ENCODE results near the gene SPACA4.

Gene SPACA4

DNA sequence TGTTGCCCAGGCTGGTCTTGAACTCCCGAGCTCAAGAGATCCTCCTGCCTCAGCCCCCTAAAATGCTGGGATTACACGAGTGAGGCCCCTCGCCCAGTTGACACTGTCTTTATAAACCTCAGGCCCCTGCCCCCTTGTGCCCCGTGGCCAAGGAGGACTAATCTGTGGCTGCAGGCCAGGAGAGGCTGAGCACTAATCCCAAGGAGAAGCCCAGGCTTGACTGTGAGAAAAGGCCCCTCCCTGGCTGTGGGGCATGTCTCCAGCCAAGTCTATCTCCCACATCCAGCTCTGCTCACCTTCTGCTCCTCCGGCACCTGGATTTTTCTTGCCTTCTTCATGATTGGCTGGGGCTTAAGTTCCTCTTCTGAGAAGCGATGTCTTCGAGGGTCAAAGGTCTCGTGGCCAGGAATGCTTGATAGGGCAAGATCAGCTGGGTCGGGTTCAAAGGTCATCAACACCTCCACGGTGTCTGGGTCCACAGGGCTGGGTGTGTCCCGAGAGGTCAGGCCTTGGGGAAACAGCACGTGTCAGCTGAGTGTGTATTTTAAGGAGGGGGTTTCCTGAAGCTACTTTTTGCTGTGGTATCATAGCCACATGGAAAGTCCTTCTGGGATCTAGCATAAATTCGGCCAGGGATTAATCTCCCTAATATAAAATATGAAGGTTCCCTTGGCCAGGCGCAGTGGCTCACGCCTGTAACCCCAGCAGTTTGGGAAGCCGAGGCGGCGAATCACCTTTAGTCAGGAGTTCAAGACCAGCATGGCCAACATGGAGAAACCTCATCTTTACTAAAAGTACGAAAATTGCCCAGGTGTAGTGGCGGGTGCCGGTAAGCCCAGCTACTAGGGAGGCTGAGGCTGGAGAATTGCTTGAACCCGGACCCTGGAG, 26.9 kb downstream of the SPACA4 start:
- DNase-seq = no peak

DNA sequence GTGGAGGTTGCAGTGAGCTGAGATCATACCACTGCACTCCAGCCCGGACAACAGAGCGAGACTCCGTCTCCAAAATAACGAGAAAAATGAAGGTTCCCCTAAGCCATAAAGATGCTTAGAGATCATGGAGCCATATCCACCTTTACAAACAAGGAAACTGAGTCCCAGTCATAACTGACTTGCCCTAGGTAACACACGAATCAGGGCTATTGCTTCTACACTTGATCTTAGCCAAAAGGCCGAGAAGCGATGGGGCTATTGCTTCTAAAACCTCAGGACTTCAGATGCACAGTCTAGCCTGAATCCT, 27.4 kb downstream of the SPACA4 start:
- DNase-seq = no peak

DNA sequence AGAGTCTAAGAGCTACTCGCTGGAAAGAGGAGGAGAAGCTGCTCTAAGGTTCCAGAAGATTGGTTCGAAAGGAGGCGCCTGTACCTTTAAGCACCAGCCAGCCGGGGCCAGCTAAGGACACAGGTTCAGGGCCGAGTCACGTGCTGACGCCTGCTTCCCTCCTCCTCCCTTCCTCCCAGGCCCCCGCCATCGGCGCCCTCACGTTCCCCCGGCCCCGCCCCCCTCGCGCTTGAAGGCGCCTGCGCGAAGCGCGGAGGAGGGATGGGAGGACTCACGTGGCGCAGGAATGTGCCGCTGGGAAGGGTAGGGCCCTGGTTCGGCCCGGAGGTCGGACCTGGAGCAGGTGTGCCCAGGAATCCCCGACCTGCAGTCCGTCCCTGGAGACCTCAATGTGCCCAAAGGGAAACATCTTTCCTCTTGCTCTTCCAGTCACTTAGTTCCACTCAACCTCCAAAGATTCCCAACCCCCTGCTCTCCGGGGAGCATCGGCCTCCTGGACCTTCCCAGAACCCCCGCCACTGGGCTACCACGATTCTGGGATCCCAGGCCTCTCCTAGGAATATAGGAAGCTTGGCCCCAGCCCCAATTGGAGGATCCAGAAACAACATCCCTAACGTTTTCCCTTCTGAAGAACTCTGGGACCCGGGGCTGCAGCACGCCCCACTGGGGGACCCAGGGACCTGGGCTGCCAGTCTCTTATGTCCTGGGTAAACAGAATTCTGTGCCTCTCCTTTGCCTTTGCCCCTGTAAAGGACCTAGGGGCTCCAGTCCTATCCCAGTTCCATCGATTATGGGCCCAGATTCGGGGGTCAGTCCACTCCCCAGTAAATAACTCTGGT, 28.1 kb downstream of the SPACA4 start:
- peak; percentile 57 to 95 (median 90) for DNase-seq

DNA sequence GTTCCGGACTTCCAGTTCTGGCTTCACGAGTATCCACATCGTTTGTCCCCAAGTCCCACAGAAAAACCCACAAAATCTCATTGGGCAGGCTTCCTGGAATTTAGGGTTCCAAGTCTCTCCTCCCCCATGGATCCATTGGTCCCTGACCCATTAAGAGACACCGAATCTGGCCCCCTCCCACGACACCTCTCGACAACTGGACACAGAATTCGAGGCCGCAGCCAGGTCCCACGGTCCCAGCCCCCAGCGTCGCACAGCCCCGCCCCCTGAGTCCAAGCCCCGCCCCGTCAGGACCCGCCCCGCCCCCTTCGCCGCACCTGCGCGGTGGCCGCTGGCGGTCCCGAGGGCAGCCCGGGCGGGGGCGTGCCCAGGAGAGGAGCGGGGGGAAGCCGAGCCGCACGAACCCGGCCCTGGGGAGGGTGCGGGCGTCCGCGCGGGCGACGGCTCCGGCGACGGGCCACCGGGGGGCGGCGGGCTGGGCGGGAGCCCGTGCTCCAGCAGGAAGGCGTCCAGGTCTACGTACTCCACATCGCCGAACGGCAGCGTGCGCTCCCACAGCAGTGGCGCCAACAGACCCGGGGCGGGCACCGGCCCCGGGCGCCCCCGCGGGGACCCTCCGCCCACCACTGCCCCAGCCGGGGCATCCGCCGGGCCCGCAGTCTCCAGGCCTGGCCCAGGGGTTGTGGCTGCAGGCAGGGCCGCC, 28.9 kb downstream of the SPACA4 start:
- peak in 49 of 58 donors; percentile 10 to 74 (median 49) for DNase-seq

DNA sequence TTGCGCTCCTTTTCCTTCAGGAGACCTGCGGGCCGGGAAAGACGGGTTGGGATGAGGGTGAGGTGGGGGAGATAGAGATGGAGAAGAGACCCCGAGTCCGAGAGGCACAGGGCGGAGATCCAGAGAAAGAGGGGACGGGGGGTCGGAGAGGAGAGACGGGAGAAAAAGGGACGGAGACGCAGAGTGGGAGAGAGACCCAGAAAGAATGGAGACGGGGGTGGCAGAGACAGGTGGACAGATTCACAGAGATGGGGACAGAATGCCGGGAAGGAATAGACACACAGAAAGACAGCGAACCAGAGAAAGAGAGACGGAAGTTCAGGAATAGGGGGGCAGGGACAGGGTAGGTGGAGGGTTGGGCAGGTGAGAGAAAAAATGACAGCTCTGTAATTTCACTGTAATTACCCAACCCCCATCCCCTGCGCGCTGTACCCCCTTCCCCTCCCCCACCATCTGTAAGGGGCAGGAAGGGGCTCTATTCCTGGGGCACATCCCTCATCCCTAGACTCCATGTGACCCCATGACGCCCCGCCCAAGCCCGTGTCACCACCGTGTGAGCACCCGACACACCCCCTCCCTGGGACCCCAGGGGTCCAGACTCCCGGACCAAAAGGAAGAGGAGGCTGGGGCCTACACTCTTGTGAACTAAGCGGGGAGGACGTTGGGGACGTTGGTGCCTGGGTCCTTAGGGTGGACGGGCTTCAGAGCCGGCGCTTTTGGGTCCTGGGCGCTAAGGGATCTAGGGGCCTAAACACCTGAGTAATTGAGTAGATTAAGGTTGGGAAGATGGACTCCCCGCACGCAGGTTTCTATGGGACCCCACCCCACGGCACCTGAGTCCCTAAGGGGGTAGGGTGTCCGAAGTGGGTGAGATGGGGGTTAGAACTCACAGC, 29.7 kb downstream of the SPACA4 start:
- peak in 28 of 58 donors; percentile 15 to 65 (median 45) for DNase-seq

DNA sequence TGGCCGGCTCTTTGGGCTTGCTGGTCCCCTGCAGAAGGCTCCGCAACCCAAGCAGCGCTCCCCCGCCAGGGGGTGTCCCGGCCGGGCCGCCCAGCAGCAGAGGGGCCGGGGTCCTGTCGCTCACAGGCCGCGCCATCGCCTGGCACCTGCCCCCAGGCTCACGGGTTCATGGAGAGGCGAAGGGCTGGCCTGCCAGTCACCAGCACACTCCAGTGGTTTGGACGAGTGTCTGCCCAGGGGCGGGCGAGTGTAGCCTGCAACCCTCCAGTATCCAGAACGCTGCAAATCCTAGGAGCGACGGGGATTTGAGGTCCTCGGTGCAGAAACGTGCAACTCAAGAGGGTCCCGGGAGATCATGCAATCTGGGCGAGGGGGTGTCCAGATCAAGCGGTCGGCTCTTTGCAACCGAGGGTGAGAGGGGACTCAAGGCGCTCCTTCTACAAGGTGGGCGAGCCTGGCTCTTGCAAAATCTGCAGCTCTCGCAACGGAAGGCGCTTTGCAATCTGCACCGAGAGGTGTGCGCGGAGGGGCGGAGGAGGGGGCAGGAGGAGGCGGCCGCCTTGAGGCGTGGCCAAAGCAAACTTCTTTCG, 30.4 kb downstream of the SPACA4 start, which contains the start of gene DBP:
DBP (minus strand) TSS at position 521 of the 590 bp plus-strand sequence; CDS start at position 136, 385 bp downstream.
- peak in 19 of 58 donors; percentile 60 to 85 (median 70) for DNase-seq

DNA sequence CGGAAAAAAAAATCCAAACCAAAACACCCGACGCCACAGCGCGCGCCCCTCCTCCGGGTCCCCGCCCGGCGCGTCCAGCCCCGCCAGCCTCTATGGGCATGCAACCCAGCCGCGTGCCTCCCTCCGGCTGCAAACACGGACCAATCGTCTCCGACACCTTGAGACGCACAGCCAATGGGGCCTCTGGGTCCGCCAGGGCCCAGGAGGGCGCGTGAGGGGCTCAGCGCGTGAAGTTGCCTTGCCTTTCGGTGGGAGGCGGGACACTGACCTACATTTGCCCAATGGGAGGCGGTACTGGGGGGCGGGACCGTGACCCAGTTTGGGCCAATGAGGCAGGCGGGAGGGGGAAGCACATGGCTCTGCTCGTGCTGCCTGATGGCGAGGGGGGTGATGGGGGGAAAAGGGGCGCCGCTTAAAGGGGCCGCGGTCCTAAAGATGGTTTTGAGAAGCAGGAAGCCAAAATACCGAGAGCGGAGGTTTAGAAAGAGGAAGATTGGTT, 31.0 kb downstream of the SPACA4 start:
- DNase-seq = peak; percentile 87 to 100 (median 99)

DNA sequence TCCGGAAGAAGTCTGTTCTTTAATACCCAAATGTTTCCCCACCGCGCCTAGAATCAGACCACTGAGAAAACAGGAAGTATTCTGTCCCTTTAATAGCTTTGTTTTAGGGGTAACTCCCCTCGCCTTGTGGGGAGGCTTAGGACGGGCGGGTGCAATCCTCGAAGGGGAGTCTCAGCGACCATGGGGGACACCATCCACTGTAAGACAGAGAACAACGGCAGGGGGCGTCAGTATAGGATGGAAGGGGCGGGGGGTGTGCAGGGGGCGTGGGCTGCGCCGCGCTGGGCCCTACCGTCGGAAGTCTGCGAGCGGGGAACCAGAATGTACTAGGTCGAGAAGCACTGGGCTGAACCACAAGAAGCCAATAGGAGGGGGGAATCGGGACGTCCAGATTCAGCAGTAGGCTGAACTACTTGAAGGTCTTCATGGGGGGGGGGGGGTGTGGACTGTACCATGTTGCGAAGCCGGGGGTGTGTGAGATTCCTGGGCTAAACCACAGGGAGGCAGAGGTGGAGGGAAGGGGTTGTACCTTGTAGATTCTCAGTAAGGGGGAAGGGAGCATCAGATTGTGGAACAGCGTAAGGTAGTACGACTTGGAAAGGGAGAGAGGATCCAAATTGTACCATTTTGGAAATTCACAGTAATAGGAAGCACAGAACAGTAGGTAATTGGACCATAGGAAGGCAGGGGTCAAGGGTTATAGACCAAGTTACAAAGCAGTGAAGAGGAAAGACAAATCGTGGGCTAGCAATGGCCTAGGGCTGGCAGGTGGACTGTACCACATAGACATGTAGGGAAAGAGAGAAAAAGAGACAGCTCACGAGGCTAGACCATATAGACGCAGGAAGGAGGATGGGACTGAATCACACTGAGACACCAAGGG, 31.6 kb downstream of the SPACA4 start:
- peak; percentile 34 to 93 (median 84) for DNase-seq

DNA sequence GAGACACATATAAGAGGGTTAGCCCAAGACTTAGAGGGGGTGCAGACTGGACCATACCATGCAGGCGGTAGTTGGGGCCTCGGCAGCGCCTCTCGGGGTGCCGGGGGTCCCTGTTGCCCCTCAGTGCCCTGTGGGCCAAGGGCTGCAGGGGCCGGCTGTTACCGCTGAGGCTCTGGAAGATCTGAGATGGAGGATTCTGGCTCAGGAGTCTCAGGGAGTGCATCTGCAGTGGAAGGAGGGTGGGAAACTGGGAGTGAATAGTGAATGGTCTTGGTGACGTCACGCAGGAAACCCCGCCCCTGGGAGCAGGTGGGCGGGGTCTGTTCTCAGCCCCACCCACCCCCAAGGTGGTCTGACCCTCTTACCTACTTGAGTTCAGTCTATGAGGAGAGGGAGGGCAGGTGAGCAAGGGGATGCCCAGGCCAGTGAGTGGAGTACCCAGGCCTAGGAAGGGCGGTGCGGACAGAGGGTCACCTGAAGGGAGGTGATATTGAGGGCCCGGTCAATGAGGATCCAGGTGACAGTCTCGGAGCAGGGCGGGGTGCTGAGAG, 32.4 kb downstream of the SPACA4 start:
- DNase-seq = peak in 7 of 58 donors; percentile 9 to 44 (median 31)

DNA sequence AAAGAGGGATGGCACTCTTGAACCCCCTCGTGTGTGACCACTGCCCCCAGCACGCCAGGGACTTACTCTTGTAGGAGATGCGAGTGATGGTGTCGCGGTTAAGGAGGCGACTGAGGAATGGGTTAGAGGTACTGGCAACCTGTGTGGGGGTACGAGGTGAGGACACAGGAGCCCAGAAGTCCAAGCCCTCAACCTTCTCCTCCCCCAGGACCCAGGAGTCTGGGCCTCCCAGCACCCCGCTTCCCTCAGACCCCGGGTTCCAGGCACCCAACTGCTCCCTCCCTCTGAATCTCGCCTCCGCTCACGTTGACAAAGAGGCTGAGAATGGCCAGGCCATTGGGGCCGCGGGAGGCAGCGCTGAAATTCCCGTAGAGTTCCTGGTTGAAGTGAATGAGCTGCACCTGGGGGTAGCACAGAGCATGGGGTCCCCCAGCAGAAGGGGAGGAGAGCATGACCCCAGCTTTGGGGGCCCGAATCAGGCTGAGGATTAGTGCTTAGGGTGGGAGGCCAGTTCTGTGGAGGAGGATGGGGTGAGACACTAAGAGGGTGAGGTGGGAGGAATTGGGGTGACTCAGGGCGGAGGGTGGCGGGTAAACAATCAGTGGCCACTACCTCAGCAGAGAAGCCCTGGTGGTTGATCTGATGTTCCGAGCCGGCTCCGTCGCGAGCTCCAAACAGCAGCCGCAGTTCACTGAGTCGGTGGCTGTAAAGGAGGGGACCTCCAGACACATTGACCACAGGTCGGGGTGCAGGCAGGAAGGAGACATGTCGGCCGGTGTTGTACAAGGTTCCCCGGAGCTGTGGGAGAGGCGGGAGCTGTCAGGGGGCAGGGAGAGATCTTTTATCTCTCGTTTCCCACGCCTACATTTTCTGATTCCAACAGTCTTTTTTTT, 33.2 kb downstream of the SPACA4 start:
- no peak for DNase-seq

DNA sequence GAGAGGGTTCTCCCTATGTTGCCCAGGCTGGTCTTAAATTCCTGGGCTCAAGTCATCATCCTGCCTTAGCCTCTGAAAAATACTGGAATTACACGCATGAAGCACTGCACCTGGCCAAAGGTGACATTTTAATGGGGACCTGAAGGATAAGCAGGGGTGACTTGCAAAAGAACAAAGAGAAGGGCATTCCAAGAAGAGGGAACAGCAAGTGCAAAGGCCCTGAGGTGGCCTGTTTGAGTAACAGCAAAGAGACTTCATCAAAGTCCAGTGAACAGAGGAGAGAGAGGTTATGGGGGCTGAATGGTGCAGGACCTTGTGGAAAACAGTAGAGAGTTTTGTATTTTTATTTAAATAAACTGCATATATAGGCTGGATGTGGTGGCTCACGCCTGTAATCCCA, 35.3 kb downstream of the SPACA4 start:
- DNase-seq = no peak

DNA sequence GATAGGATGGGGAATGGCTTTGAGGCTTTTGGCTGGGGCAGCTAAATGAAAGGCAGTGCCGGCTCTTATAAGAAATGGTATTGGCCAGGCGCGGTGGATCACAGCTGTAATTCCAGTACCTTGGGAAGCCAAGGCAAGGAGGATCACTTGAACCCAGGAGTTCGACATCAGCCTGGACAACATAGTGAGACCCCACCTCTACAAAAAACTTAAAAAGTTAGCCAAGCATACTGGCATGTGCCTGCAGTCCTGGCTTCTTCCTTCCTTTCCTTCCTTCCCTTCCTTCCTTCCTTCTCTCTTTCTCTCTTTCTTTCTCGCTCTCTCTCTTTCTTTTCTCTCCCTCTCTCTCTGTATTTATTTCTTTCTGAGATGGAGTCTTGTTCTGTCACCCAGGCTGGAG, 36.3 kb downstream of the SPACA4 start:
- DNase-seq = no peak

DNA sequence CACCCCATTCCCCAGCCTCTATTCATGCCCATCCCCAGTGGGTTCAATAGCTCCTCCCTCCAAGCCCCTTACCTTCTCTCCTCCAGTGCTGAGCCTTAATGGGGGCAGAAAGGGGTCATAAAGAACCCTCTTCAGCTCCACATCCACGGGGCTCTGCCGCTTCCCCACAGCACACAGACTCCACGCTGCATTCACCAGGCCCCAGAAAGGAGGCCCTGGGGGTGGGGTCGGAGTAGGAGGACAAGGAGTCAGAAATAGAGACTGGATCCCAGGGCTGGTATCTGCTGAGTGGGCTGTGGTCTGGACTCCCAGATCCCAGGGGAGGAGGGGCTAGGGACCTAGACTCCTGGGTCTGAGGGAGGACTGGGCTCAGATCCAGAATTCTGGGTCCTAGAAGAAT, 37.8 kb downstream of the SPACA4 start:
- no peak for DNase-seq

DNA sequence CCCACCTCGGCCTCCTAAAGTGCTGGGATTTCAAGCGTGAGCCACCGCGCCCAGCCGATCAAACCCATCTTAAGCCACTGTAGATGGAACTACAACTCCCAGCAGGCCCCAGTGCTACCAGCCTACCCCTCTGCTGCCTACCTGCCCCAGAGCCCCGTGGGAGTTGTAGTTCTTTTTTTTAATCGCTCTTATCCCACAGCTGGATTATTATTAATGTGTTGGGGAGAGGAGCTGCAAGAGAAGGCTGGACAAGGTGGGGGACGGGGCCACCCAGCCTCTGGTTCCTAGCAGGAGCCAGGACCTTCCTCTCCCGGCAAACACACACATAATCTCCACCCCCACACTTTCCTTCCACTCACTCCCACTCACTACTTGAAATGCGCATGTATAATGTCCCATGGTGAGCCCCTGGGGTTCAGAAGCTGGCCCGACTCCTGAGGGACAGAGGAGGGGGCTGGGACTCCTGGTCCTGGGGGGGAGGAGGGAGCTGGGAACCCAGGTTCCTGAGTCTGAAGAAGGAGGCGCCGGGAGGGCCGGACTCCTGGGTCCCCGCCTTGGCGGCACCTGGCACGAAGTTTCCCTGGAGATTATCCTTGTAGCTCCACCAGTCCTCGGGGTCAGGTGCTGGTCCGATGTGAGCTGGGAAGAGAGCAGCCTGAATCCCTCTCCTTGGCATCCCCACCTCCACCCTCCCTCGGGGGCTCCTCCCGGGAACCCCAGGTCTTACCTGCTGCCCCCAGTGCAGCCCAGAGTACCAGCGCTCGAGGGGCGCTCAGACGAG, 38.5 kb downstream of the SPACA4 start:
- DNase-seq = peak in 56 of 58 donors; percentile 24 to 87 (median 70)

DNA sequence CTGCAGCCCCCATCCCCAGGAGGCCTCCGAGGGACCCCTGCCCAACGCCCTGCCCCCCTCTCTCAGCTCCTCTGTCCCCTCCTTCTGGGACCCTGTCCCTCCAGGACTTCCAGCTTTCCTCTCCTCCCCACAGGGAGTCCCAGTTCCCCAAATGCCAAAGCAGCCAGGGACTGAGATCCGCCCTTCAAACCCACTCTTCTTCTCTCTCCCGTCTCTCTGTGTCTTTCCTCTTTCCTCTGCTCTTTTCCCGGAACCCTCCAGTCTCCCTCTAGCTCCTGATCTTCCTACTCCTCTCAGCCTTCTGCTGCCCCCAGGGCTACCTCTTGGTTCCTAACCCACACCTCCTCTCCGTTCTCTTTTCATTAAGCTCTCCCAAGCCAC, 39.1 kb downstream of the SPACA4 start:
- DNase-seq = peak in 2 of 58 donors; percentile 38 to 50

DNA sequence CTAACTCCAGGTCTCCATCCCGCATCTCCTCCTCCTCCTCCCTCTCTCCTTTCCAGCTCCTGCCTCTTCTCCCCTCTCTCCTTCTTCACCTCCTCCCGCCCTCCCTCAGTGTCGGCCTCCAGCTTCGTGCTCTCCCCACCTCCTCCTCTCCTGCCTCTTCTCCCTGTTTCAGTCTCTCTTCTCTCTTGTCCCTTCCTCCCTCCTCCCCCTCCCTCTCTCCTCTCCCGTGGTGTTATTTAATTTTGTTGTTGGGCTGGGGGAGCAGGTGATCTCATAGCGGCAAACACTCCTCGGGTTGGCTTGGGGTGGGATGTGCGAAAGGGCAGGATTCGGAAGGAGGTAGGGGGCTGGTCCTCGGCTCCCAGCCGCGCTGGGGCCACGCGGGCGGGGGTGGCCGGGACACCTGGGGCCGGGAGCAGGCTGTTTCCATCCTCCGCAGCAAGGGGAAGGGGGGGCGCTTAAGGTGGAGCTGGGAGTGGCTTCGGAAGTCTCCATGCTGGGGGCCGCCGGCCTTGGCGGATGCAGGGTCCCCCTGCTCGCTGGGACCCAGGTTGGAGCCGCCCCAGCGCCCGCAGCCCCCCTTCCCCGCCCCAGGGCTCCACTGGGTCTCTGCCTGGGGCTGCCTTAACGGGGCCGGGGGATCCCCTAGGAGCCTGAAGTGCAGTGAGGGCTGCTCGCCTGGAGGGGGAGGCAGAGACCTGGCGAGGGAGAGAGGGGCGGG, 39.6 kb downstream of the SPACA4 start, which contains the start of gene CA11:
CA11 (minus strand) TSS at position 187 of the 721 bp plus-strand sequence. CDS start 555 bp downstream, outside the sequence.
- peak; percentile 57 to 96 (median 86) for DNase-seq
